Measurements from ENCODE around the gene WDR62. TPM values are rescaled to one million over a fixed set of nuclear protein-coding genes. Genes with fewer than 3 reads are reported as not detected.

Gene WDR62
- total RNA-seq, result 10 to 100 TPM; 13.6 to 14.3 TPM

DNA sequence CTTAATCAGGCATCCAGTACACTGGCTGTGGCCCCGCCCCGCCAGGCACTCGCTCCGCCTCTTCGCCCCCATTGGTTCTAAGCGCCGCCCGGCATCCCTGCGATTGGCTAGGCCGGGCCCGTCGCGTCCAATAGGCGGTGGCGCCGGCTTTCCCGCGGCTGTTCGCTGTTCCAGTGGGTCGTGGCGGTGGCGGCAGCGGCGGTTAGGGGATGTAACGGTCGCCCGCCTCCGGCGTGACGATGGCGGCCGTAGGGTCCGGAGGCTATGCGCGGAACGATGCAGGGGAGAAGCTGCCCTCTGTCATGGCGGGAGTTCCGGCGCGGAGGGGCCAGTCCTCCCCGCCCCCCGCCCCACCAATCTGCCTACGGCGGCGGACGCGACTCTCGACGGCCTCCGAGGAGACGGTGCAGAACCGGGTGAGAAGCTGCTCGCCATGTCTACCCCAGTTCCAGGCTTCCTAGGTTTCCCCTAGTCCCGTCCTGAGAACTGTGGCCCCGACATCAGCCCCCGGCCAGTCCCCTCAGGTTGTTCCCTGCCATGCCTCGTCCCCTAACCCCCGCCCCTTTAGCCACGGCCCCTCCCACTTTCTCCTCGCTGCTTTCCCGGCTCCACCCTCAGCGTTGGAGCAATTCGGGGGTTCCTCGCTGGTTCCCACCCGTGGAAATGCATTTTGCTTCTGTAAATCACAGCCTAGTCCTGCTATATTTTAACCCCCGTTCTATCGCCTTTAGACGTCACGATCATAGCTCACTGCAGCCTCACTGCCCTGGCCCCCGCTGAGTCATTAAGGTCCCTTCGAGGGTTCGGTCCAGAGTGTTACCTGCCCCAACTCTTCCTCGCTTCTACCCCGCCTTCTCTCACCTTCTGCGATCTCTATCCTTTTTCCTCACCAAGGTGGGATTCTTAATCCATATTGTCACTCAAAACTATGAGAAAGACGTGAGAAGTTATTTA lies at the start of gene WDR62:
TSS of gene WDR62 (plus strand) at position 165 of the 954 bp plus-strand sequence. CDS start at position 240, 75 bp downstream.
- peak; percentile 97 for DNase-seq
- POLR2A ChIA-PET, result interaction anchor here (1.2 kb wide), 1 partner anchor 60 kb away, joined by 5 read pairs; the partner anchor contains the start of genes POLR2I and TBCB
- peaks cover 14% of the 10 kb centered on the region for H3K4me1 Mint-ChIP-seq

DNA sequence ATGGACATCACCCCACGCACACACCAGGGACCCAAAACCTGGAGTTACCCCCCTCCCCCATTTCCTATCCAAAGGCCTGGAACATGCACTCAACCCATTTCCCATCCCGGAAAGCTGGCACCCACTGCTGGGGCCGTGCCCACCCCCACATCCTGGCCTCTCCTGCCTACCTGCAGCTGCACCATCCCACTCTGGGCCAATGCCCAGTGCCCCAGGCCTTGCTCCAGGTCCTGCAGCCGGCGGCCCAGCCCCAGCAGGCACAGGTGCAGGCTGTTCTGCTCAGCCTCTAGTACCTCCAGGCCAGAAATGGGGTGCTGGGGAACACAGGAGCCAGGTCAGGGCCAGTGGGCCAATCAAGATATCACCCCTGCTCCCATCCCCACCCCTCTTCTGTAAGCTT lies 47.7 kb upstream of the WDR62 start:
- POLR2A ChIA-PET, result no interaction called here
- intact Hi-C loops (cut with DNase I, micrococcal nuclease), result no loop called here
- no peaks in the 10 kb centered on the region for H3K27me3 Mint-ChIP-seq
- ATAC-seq, result no peak
- H3K27ac Mint-ChIP-seq, result no peak overlapping the region
- H3K4me3 Mint-ChIP-seq, result no peak overlapping the region
- CTCF ChIA-PET, result no interaction called here
- peaks cover 6% of the 10 kb centered on the region for H3K36me3 Mint-ChIP-seq (ENCODE audit: low read depth)
- H3K9me3 Mint-ChIP-seq (ENCODE audit: low read depth), result no peaks in the 10 kb centered on the region
- no peak for DNase-seq
- peaks cover 10% of the 10 kb centered on the region for H3K4me1 Mint-ChIP-seq

More for the DNA sequence above, at the start of gene WDR62:
- CTCF ChIA-PET, result interaction anchor here (0.6 to 1.3 kb wide), 4 partner anchors 26 to 114 kb away, joined by 3 to 5 read pairs (median 4); partner anchors contain the start of gene ALKBH6
- no peaks in the 10 kb centered on the region for H3K27me3 Mint-ChIP-seq
- peak; percentile 81 for ATAC-seq
- H3K9me3 Mint-ChIP-seq (ENCODE audit: low read depth), result no peaks in the 10 kb centered on the region
- peak within 1 kb of the TSS; percentile 97 for H3K27ac Mint-ChIP-seq
- peaks cover 2% of the 10 kb centered on the region for H3K36me3 Mint-ChIP-seq (ENCODE audit: low read depth)
- intact Hi-C loops (cut with DNase I, micrococcal nuclease), result loop anchor here (1.0 to 5.0 kb wide), 25 partner anchors 38 to 473 kb away; partner anchors contain the start of genes ALKBH6 (in 2 of the 2), SDHAF1 (in 2 of the 2), TBCB (in 2 of the 2) and ARHGAP33 (in 1 of the 2)
- peak within 1 kb of the TSS; percentile 92 for H3K4me3 Mint-ChIP-seq

DNA sequence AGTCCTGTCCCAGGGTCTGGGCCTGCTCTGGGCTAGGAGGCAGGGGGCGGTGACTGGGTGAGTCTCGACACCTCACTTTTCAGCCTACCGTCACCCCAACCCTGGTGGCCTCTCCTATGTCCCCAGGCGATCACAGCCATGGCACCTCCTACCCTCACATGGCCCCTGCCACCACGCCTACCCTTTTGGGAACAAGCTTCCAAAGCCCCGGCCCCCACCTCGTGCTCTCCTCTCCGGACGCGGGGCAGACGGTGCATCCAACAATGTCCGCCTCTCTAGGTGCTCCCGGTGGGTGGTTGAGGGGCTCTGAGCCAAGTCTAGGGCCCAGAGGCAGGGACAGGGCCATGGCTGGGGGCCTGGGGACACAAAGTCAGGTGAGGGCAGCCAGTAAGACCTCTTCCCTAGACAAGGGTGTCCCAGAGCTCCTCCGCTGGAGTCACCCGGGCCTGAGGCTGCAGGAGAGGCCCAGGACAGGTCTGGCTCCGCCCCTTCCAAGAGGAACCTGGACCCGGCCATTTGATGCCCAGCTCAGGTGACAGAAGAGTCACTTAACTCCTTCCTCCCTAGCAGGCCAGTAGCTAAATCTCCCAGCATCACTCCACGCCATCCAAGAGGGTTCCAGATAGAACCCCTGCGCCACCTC lies 46.2 kb upstream of the WDR62 start, which contains the start of gene SYNE4:
TSS of gene SYNE4 (minus strand) at position 478 of the 643 bp plus-strand sequence. CDS start at position 346, 132 bp downstream.
- Mint-ChIP-seq H3K27me3 (no peaks in the 10 kb centered on the region), H3K27ac (no peak within 1 kb of the TSS), H3K4me1 (peaks cover 19% of the 10 kb centered on the region), H3K36me3 (ENCODE audit: low read depth) (peaks cover 5% of the 10 kb centered on the region), H3K4me3 (peak within 1 kb of the TSS; percentile 35), H3K9me3 (ENCODE audit: low read depth) (no peaks in the 10 kb centered on the region)
- intact Hi-C loops (cut with DNase I, micrococcal nuclease), result no loop called here
- no peak for DNase-seq
- ChIA-PET POLR2A (interaction anchor here (0.5 kb wide), 1 partner anchor 368 kb away, joined by 5 read pairs; no protein-coding TSS in a partner anchor), CTCF (interaction anchor here (0.6 to 0.8 kb wide), 2 partner anchors 12 to 48 kb away, joined by 3 read pairs; no protein-coding TSS in a partner anchor)
- no peak for ATAC-seq

DNA sequence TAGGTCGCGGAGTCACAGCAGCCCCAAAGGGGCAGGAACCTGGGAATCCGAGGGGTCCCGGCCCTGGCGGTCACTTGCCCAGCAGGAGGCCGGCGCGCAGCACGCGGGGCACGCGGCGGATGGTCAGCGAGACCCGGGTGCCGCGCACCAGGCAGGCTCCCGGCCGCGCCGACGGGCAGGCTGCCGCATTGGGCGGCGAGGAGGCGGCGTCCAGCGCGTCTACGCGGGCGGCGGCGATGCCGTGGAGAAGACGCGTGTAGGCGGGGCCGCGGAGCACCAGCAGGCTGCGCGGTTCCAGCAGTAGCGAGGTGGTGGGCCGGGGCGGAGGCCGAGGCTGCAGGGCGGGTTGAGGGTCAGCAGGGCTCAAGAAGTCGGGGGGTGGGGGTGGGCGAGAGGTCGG lies 45.5 kb upstream of the WDR62 start:
- Mint-ChIP-seq H3K4me3 (peak overlapping the region; percentile 35), H3K4me1 (peaks cover 22% of the 10 kb centered on the region), H3K9me3 (ENCODE audit: low read depth) (no peaks in the 10 kb centered on the region), H3K27me3 (no peaks in the 10 kb centered on the region), H3K27ac (no peak overlapping the region), H3K36me3 (ENCODE audit: low read depth) (peaks cover 5% of the 10 kb centered on the region)
- intact Hi-C loops (cut with DNase I, micrococcal nuclease), result no loop called here
- ChIA-PET CTCF (no interaction called here), POLR2A (no interaction called here)
- DNase-seq, result peak; percentile 73
- ATAC-seq, result peak; percentile 12

DNA sequence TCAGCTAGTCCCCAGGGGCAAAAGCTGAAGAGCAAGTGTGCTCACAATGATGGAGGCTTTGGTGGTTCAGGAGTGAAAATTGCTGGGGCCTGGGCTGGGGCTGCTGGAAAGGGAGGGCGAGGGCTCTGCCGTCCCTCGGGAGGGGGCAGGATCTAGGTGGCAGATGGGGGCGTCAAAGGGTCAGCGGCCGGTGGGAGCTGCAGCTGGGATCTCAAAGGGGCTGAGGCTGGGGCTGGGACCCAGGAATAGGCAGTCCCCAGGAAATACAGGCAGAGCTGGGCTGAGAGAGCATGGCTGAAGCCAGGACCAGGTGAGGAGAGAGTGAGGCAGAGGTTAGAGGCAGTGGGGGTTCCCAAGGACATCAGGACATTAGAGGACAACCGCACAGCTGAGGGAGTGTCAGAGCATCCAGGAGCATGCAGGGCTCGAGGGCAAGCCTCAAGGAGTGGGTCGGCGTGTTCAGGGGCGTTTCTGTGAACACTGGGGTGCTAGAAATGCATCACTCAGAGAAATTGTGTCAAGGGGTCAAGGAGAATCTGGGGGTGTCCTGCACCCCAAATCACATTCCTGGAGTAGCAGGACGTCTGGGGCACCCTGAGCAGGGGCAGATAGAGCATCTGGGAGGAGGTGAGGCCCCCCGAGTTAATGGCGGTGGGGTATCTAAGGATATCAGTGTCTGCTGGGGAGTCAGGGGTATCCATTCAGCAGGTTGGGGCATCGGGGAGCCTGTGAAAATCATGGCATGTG lies 44.9 kb upstream of the WDR62 start:
- intact Hi-C loops (cut with DNase I, micrococcal nuclease), result loop anchor here in 1 of 2 experiments (5.0 kb wide), 1 partner anchor 293 kb away; the partner anchor contains the start of gene KMT2B
- Mint-ChIP-seq H3K9me3 (ENCODE audit: low read depth) (no peaks in the 10 kb centered on the region), H3K4me3 (peak overlapping the region; percentile 35), H3K4me1 (peaks cover 26% of the 10 kb centered on the region), H3K36me3 (ENCODE audit: low read depth) (peaks cover 5% of the 10 kb centered on the region), H3K27ac (no peak overlapping the region), H3K27me3 (no peaks in the 10 kb centered on the region)
- no peak for DNase-seq
- ATAC-seq, result no peak
- CTCF ChIA-PET, result no interaction called here
- POLR2A ChIA-PET, result no interaction called here

DNA sequence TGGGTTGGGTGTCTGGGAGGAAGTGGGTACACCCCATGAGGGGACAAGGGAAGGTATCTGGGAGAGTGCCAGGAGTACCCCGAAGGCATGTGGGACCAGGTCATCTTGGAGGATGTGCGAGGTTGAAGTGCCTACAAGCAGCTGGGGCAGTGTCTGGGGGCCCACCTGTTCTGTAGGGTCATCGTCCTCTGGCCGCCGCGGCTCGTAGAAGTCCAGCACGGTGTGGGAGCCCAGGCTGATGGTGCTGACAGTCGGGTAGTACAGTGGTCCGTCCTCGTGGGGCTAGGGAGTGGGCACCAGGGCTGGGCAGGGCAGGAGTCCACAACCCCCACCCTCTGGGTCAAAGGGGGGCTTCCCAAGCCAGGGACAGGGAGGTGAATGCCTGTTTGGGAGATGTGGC lies 44.3 kb upstream of the WDR62 start:
- ATAC-seq (no peak), DNase-seq (no peak)
- Mint-ChIP-seq H3K9me3 (ENCODE audit: low read depth) (no peaks in the 10 kb centered on the region), H3K27ac (no peak overlapping the region), H3K27me3 (no peaks in the 10 kb centered on the region), H3K4me1 (peaks cover 31% of the 10 kb centered on the region), H3K4me3 (no peak overlapping the region), H3K36me3 (ENCODE audit: low read depth) (peaks cover 5% of the 10 kb centered on the region)
- CTCF ChIA-PET, result no interaction called here
- intact Hi-C loops (cut with DNase I, micrococcal nuclease), result loop anchor here in 1 of 2 experiments (5.0 kb wide), 1 partner anchor 293 kb away; the partner anchor contains the start of gene KMT2B
- POLR2A ChIA-PET, result no interaction called here

DNA sequence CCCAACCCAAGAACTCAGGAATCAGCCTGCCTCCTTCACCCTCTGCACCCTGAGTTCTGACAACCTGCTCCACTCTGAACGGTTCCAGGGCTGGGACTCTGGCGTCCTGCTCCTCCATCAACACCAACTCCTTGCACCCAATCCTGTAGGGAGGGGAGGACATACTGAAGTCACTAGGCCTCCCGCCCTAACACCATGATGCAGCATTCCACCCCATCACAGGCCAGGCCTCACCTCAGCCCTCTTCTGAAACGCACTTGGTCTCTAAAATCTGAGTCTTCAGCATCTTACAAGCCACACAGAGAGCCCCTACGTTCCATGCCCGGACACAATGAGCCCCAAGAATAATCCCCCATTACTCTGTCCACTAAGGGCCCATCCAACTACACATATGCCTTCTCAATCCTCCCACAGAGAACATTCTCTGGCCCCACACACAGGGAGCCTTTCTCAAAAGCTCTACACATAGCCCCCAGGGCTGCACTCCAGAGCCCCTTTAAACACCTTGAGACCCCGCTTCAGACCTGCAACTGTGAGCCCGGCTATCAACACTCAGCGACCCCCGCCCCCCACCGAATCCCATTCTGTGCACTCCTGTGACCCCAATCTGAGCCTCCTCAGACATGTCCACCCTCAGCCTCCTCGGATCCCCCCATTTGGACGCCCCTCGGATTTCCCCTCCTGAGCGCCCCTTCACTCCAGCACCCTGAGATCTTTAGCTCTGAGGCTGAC lies 41.3 kb upstream of the WDR62 start:
- peak overlapping the region; percentile 96 for H3K4me3 Mint-ChIP-seq
- no peak for DNase-seq

DNA sequence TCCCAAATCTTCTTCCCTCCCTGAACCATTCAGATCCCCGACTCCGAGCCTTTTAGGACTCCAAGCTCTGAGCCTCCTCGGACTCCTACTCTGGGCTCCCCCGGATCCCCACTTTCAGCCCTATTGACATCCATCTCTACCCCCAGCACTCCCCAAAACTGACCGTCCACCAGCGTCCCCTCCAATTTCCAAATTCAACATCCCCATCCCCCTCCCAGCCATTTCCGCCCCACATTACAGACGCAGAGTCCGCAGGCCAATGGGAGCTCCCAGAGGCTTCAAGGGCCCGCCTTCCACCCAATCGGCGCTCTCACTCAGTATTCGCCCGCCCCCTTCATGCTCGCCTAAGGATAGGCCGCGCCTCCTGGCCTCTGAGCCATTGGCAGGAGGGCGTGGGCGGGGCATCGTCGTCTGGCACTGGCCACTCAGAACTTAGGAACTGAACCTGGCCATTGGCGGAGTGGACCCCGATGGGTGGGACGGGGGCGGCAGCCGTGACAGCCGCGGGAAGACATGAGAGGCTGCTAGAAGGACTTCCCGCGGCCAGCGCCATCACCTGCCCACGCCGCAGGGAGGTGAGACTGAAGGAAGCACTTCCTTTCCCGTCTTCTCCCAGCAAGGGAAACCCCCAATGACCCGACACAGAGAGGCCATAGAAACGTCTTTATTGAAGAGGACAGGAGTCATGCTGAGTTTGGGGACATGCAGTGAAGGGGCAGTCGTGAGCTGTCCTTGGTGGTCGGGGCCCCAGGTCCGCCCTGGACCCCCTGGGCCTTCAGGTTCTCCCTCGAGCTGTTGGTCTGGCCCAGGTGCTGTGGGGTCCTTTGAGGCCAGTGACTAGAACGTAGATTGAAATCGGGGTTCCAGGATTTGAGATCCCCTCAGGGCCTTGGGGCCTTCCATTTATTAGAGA lies 40.4 kb upstream of the WDR62 start, which contains the start of gene ALKBH6:
TSS of gene ALKBH6 (minus strand) at position 202 of the 913 bp plus-strand sequence. CDS start 816 bp downstream, outside the sequence.
- no peaks in the 10 kb centered on the region for H3K9me3 Mint-ChIP-seq (ENCODE audit: low read depth)
- peak within 1 kb of the TSS; percentile 96 for H3K4me3 Mint-ChIP-seq
- CTCF ChIA-PET, result interaction anchor here (0.6 to 1.5 kb wide), 7 partner anchors 18 to 274 kb away, joined by 3 to 5 read pairs (median 3); partner anchors contain the start of genes LIN37 and THAP8
- ATAC-seq, result peak; percentile 98
- no peaks in the 10 kb centered on the region for H3K27me3 Mint-ChIP-seq
- H3K27ac Mint-ChIP-seq, result peak within 1 kb of the TSS; percentile 94
- DNase-seq, result peak; percentile 100
- H3K4me1 Mint-ChIP-seq, result peaks cover 32% of the 10 kb centered on the region
- peaks cover 5% of the 10 kb centered on the region for H3K36me3 Mint-ChIP-seq (ENCODE audit: low read depth)
- intact Hi-C loops (cut with DNase I, micrococcal nuclease), result loop anchor here (1.0 to 5.0 kb wide), 15 partner anchors 15 to 370 kb away; partner anchors contain the start of genes SDHAF1 (in 2 of the 2), TBCB (in 2 of the 2), THAP8 (in 2 of the 2) and WDR62 (in 2 of the 2)
- POLR2A ChIA-PET, result interaction anchor here (0.6 to 1.0 kb wide), 3 partner anchors 101 to 266 kb away, joined by 3 to 5 read pairs (median 3); partner anchors contain the start of genes LIN37, POLR2I and TBCB

More for the DNA sequence above, 41.3 kb upstream of the WDR62 start:
- no peaks in the 10 kb centered on the region for H3K9me3 Mint-ChIP-seq (ENCODE audit: low read depth)
- no peaks in the 10 kb centered on the region for H3K27me3 Mint-ChIP-seq
- peaks cover 36% of the 10 kb centered on the region for H3K4me1 Mint-ChIP-seq
- H3K27ac Mint-ChIP-seq, result peak overlapping the region; percentile 94
- POLR2A ChIA-PET, result interaction anchor here (1.0 kb wide), 1 partner anchor 102 kb away, joined by 3 read pairs; the partner anchor contains the start of genes POLR2I and TBCB
- peaks cover 5% of the 10 kb centered on the region for H3K36me3 Mint-ChIP-seq (ENCODE audit: low read depth)
- no peak for ATAC-seq
- intact Hi-C loops (cut with DNase I, micrococcal nuclease), result loop anchor here (1.0 to 5.0 kb wide), 15 partner anchors 14 to 369 kb away; partner anchors contain the start of genes SDHAF1 (in 2 of the 2), TBCB (in 2 of the 2), THAP8 (in 2 of the 2) and WDR62 (in 2 of the 2)
- CTCF ChIA-PET, result interaction anchor here (0.6 to 1.5 kb wide), 7 partner anchors 18 to 273 kb away, joined by 3 to 7 read pairs (median 4); partner anchors contain the start of genes LIN37, SDHAF1 and THAP8

DNA sequence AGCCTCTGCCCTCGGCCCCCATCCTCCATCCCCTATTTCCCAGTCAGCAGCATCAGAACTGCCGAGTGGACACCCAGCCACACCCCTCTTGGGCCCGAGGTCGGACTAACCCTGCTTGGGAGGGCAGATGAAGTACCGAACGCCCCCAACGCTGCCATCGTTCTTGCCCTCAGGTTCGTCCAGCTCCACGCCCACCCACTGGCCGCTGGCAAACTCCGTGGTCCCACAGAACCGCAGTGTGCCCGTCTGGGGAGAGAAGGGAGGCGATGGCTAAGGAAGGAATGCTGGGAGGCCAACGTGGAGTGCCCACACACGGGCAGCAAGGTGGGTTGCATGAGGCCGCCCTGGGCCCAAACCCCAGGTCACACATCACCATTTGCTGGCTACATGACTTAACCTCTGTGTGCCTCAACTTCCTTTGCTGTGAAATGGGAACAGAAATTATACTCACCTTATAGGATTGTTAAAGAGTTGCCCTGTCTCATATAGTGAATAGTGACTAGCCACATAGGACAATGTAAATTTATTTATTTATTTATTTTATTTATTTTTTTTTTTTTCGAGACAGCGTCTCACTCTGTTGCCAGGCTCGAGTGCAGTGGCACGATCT lies 35.5 kb upstream of the WDR62 start:
- DNase-seq (no peak), ATAC-seq (no peak)
- H3K36me3 Mint-ChIP-seq (ENCODE audit: low read depth), result peaks cover 20% of the 10 kb centered on the region
- H3K27ac Mint-ChIP-seq, result no peak overlapping the region
- ChIA-PET CTCF (no interaction called here), POLR2A (interaction anchor here (0.6 kb wide), 1 partner anchor 150 kb away, joined by 3 read pairs; no protein-coding TSS in a partner anchor)
- intact Hi-C loops (cut with DNase I, micrococcal nuclease), result no loop called here
- no peak overlapping the region for H3K4me3 Mint-ChIP-seq
- peaks cover 14% of the 10 kb centered on the region for H3K4me1 Mint-ChIP-seq
- H3K9me3 Mint-ChIP-seq (ENCODE audit: low read depth), result no peaks in the 10 kb centered on the region
- no peaks in the 10 kb centered on the region for H3K27me3 Mint-ChIP-seq
